Fibroblast of the aortic adventitia (primary cell): ENCODE data around the gene WNT2B. TPM values are rescaled to one million over a fixed set of nuclear protein-coding genes. Genes with fewer than 3 reads are reported as not detected.
A peak's percentile ranks its signal among the peaks of the same experiment; 100 is the strongest.

ENCODE experiments used
- DNase-seq: peaks from one replicate; pipeline ENCODE4 v3.0.0-alpha.2; 2010; ENCODE audit warnings: low read depth
- H3K4me3 ChIP-seq: 2 replicates; pipeline ENCODE4 v1.5.1; 2011; ENCODE audit warnings: low read depth, mild to moderate bottlenecking, control low read depth, low read length, moderate library complexity
- total RNA-seq: library from RNA; depleted of rRNA; stranded (reverse); fragments of >200 nt; gene quantifications from 2 replicates; pipeline ENCODE4 v1.2.3, GENCODE V29; 2012; ENCODE audit warnings: low replicate concordance
- TF ChIP-seq, protein P1 (sequence below): IDR thresholded peaks from 2 replicates; pipeline ENCODE4 v1.5.1; 2011; ENCODE audit warnings: mild to moderate bottlenecking, low read length, control low read depth, inconsistent platforms; ENCODE audit not compliant: insufficient read depth

The WNT2B gene
- total RNA-seq, 1 donor: 2.4 TPM

DNA sequence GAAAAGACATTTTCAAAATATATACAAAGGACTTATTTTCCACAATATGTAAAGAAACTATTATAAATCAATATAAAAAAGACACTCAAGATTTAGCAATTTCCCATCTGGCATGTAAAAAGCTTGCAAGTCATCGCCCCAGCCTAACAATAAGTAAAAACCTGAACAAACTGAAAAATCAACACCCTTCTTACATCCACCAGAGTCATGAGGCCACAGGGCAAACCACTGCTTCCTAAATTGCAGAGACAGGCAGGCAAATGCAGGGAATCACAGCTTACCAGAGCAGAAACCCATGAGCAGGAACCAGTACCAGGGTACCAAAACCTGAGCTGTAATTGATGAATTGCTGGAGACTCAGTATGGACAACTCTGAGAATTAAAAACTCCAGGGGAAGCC lies 16.7 kb upstream of the WNT2B start:
- TF ChIP-seq, protein P1, sequence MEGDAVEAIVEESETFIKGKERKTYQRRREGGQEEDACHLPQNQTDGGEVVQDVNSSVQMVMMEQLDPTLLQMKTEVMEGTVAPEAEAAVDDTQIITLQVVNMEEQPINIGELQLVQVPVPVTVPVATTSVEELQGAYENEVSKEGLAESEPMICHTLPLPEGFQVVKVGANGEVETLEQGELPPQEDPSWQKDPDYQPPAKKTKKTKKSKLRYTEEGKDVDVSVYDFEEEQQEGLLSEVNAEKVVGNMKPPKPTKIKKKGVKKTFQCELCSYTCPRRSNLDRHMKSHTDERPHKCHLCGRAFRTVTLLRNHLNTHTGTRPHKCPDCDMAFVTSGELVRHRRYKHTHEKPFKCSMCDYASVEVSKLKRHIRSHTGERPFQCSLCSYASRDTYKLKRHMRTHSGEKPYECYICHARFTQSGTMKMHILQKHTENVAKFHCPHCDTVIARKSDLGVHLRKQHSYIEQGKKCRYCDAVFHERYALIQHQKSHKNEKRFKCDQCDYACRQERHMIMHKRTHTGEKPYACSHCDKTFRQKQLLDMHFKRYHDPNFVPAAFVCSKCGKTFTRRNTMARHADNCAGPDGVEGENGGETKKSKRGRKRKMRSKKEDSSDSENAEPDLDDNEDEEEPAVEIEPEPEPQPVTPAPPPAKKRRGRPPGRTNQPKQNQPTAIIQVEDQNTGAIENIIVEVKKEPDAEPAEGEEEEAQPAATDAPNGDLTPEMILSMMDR: no peak
- no peak overlapping the region for H3K4me3 ChIP-seq
- no peak for DNase-seq

DNA sequence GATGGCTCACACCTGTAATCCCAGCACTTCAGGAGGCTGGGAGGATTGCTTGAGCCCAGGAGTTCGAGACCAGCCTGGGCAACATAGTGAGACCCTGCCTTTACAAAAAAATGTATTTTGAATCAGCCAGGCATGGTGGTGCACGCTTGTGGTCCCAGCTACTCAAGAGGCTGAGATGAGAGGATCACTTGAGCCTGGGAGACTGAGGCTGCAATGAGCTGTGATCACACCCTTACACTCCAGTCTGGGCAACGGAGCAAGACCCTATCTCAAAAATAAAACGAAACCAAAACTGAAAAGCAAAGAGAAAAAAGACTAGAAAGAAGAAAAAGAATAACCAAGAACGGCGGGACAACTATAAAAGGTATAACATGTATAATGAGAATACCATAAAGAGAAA lies 15.4 kb upstream of the WNT2B start:
- no peak overlapping the region for H3K4me3 ChIP-seq
- TF ChIP-seq, protein P1: no peak
- no peak for DNase-seq

DNA sequence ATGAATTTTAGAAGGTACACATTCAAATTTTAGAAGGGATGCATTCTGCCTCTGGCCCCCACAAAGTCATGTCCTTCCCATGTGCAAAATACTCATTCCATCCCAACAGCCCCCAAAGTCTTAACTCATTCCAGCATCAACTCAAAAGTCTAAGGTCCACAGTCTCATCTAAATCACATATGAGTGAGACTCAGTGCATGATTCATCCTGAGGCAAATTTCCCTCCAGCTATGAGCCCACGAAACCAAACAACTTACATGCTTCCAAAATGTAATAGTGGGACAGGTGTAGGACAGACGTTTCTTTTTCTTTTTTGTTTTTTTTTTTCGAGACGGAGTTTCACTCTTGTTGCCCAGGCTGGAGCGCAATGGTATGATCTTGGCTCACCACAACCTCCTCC lies 12.5 kb upstream of the WNT2B start:
- TF ChIP-seq, protein P1: no peak
- H3K4me3 ChIP-seq: no peak overlapping the region
- DNase-seq: no peak

DNA sequence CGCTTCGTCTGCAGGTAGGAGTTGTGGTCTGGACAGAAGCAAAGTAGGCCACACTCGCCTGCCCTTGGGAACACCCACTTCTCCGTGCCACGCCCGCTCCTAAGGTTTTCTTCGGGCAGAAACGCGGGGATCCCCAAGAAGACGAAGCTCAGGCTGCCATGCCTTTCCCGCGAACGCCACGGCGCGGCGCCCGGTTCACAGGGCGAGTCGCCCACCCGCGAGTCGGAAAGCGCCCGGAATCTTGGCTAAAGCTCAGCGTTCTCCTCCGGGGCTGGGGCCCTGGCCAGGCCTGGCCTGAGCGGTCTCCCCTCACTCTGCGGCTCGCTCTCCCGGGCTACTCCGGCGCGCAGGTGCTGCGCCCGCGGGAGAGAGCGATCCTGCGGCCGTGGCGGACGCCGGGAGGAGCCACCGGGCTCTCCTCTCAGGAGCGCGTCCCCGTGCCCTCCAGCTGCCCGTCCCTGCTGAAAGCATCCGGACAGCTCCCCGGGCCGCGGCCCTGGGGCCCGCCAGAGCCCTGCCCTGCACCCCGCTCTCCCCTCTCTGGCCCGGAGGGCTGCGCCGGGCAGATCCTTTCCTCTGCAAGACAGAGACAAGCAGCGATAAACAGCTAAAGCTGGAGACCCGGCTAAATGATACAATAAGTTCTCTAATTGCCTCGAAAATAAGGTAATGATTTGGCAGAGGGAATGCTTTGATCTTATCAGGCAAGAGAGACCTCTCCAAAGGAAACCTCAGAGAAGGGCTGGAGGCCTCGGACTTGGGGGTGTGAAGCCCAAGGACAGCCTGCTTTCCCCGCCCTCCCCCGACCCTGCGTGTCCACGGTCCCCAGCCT lies 6.7 kb upstream of the WNT2B start:
- TF ChIP-seq, protein P1: peak; percentile 96
- peak overlapping the region; percentile 63 for H3K4me3 ChIP-seq
- peak; percentile 76 for DNase-seq

DNA sequence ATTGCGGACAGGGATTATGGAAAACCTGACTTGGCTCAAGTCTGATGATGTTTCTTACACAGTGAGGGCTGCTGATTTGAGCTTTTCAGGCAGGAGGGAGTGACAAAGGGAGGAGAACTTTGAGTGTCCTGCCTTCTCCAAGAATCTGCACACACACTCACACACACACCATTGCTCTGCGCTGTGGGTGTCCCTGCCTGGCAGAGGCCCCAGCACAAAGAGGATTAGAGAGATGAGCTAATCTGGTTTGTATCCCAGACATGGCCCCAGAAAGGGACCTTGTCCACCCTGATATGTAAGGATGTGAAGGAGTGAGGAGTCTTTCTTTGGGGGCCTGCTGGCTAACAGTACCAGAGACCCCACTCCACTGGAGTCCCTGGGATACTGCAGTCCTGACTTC lies 5.9 kb upstream of the WNT2B start:
- DNase-seq: peak; percentile 53
- no peak overlapping the region for H3K4me3 ChIP-seq
- TF ChIP-seq, protein P1: no peak

DNA sequence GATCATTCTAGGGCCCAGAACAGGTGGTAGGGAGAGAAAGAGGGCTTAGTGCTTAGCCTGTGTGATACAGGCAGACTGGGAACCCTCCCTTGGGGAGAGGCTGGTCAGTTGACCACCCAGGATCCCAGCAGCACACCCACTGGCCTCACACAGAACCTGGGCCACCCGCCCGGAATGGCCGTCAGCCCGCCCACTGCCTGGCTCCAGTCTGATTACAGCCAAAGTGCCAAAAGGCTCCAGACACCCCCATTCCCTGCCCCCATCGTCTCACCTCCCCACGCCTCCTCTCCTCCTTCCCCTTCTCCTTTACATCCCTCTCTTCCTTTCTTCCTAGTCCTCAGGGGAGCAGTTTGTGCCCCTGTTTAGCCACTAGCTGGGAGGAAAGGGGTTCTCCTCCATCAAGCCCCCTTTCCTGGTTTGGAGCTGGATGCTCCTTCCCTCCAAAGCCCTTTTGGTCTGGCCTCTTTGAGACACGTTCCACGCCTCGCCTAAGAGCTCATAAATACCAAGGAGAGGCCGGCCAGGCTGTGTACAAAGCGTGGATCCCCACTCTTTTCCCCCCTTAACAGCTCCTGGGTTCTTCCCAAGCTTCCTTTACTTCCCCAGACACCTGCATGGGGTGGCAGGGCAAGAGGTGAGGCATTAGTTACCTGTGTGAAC lies 4.6 kb upstream of the WNT2B start:
- TF ChIP-seq, protein P1: no peak
- H3K4me3 ChIP-seq: no peak overlapping the region
- no peak for DNase-seq
